Stomach (tissue), 9 donors: ENCODE measurements around the gene APBA3. TPM values are rescaled to one million over a fixed set of nuclear protein-coding genes. Genes with fewer than 3 reads are reported as not detected.

Source experiments
- DNase-seq, 2 donors: peaks; one replicate each; pipeline versions ENCODE4 v3.0.0 to v3.0.0-alpha.2; 2013 to 2019
- H3K27ac ChIP-seq, 5 donors: fragments of 200-600 bp in 4 of 5; sonication (generic) in 4 of 5; one replicate each; pipeline ENCODE4 v1.5.1; 2013 to 2019; ENCODE audit warnings: mild to moderate bottlenecking in 1 of 5, moderate library complexity in 1 of 5
- H3K27me3 ChIP-seq, 3 donors: fragments of 200-600 bp; sonication (generic); one replicate each; pipeline ENCODE4 v1.5.1; 2017 to 2019; ENCODE audit warnings: mixed run types in 1 of 3
- H3K36me3 ChIP-seq, 4 donors: fragments of 200-600 bp; sonication (generic); 1 replicate in 3 of 4; 2 replicates in 1 of 4; pipeline ENCODE4 v1.5.1; 2016 to 2019
- H3K4me1 ChIP-seq, 4 donors: fragments of 200-600 bp; sonication (generic); one replicate each; pipeline ENCODE4 v1.5.1; 2016 to 2019
- H3K4me3 ChIP-seq, 4 donors: fragments of 200-600 bp; sonication (generic) in 3 of 4; one replicate each; pipeline ENCODE4 v1.5.1; 2016 to 2019; ENCODE audit warnings: mild to moderate bottlenecking in 1 of 4
- H3K9me3 ChIP-seq, 4 donors: fragments of 200-600 bp; sonication (generic); one replicate each; pipeline ENCODE4 v1.5.1; 2016 to 2019
- CTCF ChIP-seq, 7 experiments: fragments of 450-650 bp in 4 of 7; fragments of 200-600 bp in 3 of 7; sonication (generic) in 3 of 7; IDR thresholded peaks; one replicate each; pipeline ENCODE4 v1.5.1; 2016 to 2019; ENCODE audit warnings: antibody characterized with exemption in 7 of 7, control low read depth in 2 of 7, mild to moderate bottlenecking in 1 of 7
- EP300 ChIP-seq: sonication (generic); formaldehyde crosslinking; IDR thresholded peaks from one replicate; pipeline ENCODE4 v1.6.1; 2017; ENCODE audit warnings: antibody characterized with exemption
- POLR2A ChIP-seq, 4 donors: fragments of 450-650 bp; IDR thresholded peaks; one replicate each; pipeline ENCODE4 v1.6.1; 2016; ENCODE audit warnings: antibody characterized with exemption in 4 of 4, control low read depth in 2 of 4, mild to moderate bottlenecking in 1 of 4, moderate library complexity in 1 of 4
- POLR2AphosphoS5 ChIP-seq, 3 donors: sonication (generic); formaldehyde crosslinking; IDR thresholded peaks; one replicate each; pipeline ENCODE4 v1.6.1; 2016; ENCODE audit warnings: antibody characterized with exemption in 3 of 3
- WGBS, 5 donors: extraction: QIAGEN DNeasy Blood & Tissue Kit in 3 of 5; methylation state at CpG; one replicate each; pipeline versions ENCODE4 v1.1.5 to v1.1.7; 2013 to 2018; 5-methylcytosine and 5-hydroxymethylcytosine counted together
- intact Hi-C: fragments of 100-400 bp; cut with DNase I; formaldehyde crosslinking; loops from one replicate; pipeline ENCODE4 v1.15.1; 2023; ENCODE audit warnings: low total_unique reads
- polyA plus RNA-seq, 3 donors: library from polyadenylated mRNA; stranded (reverse); fragments of 200-250 nt; gene quantifications; one replicate each; pipeline ENCODE4 v1.2.3, GENCODE V29; 2013
- total RNA-seq, 5 donors: library from RNA; depleted of rRNA; stranded (reverse); fragments of >200 nt; gene quantifications; one replicate each; pipeline versions ENCODE4 v1.1.0 to v1.2.3, GENCODE V29; 2014 to 2016
- donor health status: healthy with polysubstance abuse.
- donor health status: Bipolar disorder and iron deficiency.
- donor health status: healthy.

APBA3 gene
- total and polyA plus RNA-seq, 8 donors, result 9.4 to 111 (median 16.6) TPM

DNA sequence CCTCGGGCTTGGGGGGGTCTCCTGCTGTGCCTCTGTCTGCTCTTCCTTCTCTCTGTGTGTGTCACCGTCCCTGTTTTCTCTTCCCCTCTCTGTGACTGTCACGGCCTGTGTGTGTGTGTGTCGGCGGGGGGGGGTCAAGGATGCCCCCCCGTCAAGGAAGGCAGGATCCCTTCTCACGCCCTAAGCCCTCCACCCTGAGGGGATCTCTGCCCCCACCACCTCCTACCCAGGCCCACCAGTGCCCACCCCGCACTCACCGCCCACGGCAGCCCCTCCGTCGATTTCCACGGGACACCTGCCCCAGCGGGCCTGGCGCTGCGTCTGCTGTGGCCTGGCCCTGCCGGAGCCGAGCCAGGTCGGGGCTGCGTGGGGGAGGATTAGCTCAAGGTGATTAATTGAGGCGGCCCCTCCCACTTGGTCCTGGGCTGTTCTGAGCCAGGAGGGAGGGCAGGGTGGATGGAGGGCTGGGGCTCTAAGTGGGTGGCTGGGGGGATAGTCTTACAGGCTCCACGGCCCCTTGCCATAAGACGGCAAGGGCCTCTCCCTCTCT is 10.5 kb upstream of the APBA3 start, which contains the start of gene RAX2:
TSS of gene RAX2 (minus strand) at position 323 of the 550 bp plus-strand sequence. CDS start 486 bp downstream, outside the sequence.
- Histone ChIP-seq H3K36me3 (peaks cover 15 to 34% (median 30%) of the 10 kb centered on the region in 4 donors), H3K4me1 (no peaks in the 10 kb centered on the region), H3K9me3 (no peaks in the 10 kb centered on the region), H3K27ac (no peak within 1 kb of the TSS), H3K4me3 (no peak within 1 kb of the TSS), H3K27me3 (no peaks in the 10 kb centered on the region)
- WGBS, 5 donors, result 37 to 58% (median 42%) methylated on average over 14 to 23 of the region's 23 CpGs
- intact Hi-C loops, result no loop called here
- no peak for DNase-seq
- TF ChIP-seq EP300, result no peak
- no peak for TF ChIP-seq CTCF (IDR thresholded peaks at IDR 0.05)
- TF ChIP-seq POLR2A (IDR thresholded peaks at IDR 0.05), result no peak
- TF ChIP-seq POLR2AphosphoS5 (IDR thresholded peaks at IDR 0.05), result no peak

DNA sequence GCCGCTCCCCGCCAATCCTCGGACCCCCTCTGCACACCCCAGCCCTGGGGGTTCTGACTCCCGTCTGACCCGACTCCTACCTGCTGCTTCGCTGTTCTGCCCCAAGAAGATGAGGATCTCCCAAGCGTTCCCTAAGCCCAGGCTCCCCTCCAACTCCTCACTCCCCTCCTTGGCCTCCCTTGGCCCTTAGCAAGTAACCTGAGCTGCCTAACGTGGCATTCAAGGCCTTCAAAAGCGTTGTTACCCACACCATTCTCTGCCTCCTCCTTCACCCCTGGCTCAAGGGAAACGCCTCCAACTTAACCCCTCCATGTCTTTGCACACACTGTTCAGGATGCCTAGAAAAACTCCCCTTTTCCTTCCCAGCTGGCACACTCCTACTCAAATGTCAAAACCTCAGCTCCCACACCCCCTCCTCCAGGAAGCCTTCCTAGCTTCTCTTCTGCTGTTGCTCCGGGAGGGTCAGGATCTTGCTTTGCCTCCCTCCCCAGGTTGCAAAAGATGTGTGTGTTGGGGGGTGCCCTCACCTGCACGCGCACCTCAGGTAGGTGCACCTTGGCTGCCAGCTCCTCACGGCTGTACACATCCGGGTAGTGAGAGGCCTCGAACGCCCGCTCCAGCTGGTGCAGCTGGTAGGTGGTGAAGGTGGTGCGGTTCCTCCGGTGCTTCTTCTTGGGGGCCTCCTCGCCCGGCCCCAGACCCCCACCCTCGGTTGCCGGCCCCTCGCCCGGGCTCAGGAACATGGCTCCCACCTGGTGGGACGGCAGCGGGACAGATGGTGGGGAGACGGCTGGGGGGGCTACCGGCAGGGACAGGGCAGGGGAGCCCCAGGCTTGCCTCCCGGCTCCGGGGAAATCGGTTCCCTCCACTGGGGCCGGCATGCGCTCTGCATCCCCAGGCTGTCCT is 9.8 kb upstream of the APBA3 start:
- peaks cover 21 to 41% (median 37%) of the 10 kb centered on the region in 4 donors for H3K36me3 ChIP-seq
- intact Hi-C loops, result no loop called here
- no peak overlapping the region for H3K27ac ChIP-seq
- DNase-seq, result peak in 1 of 2 donors; percentile 1
- no peak overlapping the region for H3K4me3 ChIP-seq
- TF ChIP-seq POLR2AphosphoS5 (IDR thresholded peaks at IDR 0.05) (no peak), POLR2A (IDR thresholded peaks at IDR 0.05) (no peak), CTCF (IDR thresholded peaks at IDR 0.05) (no peak), EP300 (no peak)
- H3K9me3 ChIP-seq, result no peaks in the 10 kb centered on the region
- peaks cover 0 to 7% (median 0%) of the 10 kb centered on the region in 4 donors for H3K4me1 ChIP-seq
- no peaks in the 10 kb centered on the region for H3K27me3 ChIP-seq
- 75 to 82% (median 80%) methylated on average over 26 to 35 of the region's 35 CpGs for WGBS, 5 donors

DNA sequence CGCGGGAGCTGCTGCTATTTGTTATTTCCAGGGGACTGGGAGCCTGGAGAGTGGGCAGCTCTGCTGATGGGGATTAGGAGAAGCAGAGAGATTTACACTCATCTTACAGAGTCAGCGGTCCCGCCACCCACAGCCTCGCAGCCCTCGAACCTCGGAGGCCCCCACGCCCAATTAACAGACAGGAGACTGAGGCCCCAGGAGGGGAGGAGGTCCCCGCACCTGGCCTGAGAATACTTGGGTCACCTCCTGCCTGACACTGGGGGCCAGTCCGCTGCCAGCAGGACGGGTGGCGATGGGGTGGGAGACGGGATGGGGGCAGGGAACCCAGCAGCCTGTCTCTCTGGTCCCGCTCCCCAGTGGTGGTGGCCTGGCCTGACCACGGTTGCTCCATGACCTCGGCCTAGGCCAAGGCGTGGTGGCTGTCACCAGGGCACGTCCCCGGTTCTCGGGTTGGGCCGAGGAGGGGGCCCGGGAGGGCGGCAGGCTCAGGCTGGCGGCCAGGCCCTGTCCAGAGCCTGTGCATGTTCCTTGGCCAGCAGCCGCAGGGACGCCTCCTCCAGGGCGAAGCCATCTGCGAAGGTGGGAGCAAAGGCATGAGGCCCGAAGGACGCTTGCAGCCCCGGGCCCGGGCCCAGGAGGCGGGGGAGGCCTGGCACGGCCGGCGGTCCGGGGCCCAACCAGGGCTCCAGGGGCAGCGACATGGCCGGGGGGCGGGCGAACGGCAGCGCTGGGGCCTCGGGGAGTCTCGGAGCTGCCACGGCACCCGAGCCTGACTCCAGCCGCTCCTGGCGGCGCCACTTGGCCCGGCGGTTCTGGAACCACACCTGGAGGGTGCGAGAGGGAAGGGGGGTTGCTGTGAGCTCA is 8.9 kb upstream of the APBA3 start:
- Histone ChIP-seq H3K9me3 (no peaks in the 10 kb centered on the region), H3K27me3 (no peaks in the 10 kb centered on the region), H3K4me3 (no peak overlapping the region), H3K36me3 (peaks cover 30 to 50% (median 46%) of the 10 kb centered on the region in 4 donors), H3K27ac (no peak overlapping the region), H3K4me1 (peaks cover 0 to 10% (median 0%) of the 10 kb centered on the region in 4 donors)
- WGBS, 5 donors, result 67 to 81% (median 68%) methylated on average over 24 to 53 of the region's 53 CpGs
- TF ChIP-seq CTCF (IDR thresholded peaks at IDR 0.05), result no peak
- TF ChIP-seq EP300, result no peak
- no peak for TF ChIP-seq POLR2AphosphoS5 (IDR thresholded peaks at IDR 0.05)
- no peak for TF ChIP-seq POLR2A (IDR thresholded peaks at IDR 0.05)
- DNase-seq, result no peak
- intact Hi-C loops, result no loop called here

DNA sequence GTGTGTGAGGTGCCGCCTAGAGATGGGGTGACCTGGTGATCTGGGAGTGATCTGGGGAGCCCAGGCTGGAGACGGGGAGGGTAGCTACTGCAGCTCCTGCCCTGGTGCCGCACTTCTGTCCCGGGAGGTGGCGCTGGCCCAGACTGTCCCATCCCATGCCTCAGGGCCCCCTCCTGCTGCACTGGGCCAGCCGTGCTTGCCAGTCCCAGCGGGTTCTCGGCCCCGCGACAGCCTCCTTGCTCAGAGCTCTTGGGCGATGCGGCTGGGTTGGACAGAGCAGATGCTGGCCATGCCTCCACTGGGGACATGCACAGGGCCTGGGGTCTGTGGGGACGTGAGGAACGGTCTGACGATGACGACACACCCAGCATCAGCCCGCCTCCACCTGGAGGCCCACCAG is 8.0 kb upstream of the APBA3 start:
- Histone ChIP-seq H3K4me1 (peaks cover 0 to 10% (median 0%) of the 10 kb centered on the region in 4 donors), H3K36me3 (peaks cover 35 to 56% (median 51%) of the 10 kb centered on the region in 4 donors), H3K9me3 (no peaks in the 10 kb centered on the region), H3K27me3 (no peaks in the 10 kb centered on the region), H3K4me3 (no peak overlapping the region), H3K27ac (no peak overlapping the region)
- 79 to 87% (median 86%) methylated on average over 7 to 17 of the region's 17 CpGs for WGBS, 5 donors
- TF ChIP-seq EP300, result no peak
- no peak for TF ChIP-seq POLR2A (IDR thresholded peaks at IDR 0.05)
- intact Hi-C loops, result no loop called here
- DNase-seq, result no peak
